NCI-H510A (cell line): ENCODE results near the gene RPL13A.

ENCODE experiments used
- DNase-seq: peaks from one replicate; lab custom pipeline; 2025; lab: John Stamatoyannopoulos, UW

Gene RPL13A

DNA sequence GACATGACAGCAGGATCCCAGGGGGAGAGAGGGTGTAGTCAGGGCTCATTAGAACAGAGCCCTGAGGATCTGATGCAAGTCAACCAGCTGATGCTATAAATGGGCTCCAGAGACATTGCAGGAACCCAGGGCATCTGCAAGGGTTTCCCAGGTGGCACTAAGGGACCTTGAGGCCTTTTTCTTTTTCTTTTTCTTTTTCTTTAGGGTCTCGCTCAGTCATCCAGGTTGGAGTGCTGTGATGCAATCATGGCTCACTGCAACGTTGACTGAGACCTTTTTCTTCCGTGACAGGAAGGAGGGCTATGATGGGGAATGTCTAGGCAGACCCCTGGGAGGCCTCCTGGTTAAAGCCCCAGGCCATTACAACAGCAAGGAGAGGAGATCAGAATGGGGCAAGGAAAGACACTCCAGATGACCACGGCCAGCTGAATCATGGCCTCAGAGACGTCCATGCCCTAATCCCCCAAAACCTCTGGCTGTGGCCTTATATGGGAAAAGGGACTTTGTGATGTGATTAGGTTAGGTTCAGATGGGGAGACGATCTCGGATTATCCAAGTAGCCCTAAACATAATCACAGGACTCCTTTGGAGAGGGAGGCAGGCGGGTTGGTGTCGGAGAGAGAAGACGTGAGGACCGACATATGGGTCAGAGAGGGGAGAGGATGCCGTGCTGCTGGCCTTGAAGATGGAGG, 20.5 kb downstream of the RPL13A start:
- DNase-seq = no peak

GRCh38 chr19:49512970-49513745, 25.8 kb downstream of the RPL13A start:
- DNase-seq = peak; percentile 58

GRCh38 chr19:49513746-49514118, 26.3 kb downstream of the RPL13A start:
- DNase-seq = no peak

DNA sequence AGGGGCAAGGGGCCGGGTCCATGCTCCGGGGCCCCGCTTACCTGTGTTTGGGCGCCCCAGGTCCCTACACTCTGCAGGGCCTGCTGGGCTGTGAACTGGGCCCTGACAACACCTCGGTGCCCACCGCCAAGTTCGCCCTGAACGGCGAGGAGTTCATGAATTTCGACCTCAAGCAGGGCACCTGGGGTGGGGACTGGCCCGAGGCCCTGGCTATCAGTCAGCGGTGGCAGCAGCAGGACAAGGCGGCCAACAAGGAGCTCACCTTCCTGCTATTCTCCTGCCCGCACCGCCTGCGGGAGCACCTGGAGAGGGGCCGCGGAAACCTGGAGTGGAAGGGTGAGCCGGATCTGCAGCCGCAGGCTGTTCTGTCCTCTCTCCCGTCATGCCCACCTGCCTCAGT, 26.7 kb downstream of the RPL13A start:
- no peak for DNase-seq

DNA sequence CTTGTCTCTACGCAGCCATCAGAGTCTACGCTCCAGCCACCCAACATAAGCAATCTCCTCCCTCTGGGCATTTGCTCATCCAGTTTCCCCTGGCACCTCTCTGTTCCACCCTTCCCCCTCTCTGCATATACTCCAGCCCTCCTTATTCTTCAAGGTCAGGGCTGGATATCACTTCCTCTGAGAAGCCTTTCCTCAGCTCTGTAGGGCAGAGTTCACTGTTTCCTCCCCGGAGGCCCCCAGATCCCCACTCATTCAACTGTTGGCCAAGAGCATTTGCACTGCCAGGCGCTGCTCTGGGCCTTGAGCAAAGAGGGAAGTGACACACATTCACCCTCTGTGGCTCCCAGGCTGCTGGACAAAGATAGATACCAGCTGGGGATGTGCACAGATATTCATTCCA, 28.4 kb downstream of the RPL13A start:
- DNase-seq = no peak

- DNase-seq = no peak
These were observed 30.6 kb downstream of the RPL13A start for GRCh38 chr19:49518033-49518432.

- DNase-seq = no peak
These were observed 33.4 kb downstream of the RPL13A start for GRCh38 chr19:49520705-49521319.

- DNase-seq = no peak
These were observed 37.5 kb downstream of the RPL13A start for GRCh38 chr19:49524812-49525455.

GRCh38 chr19:49528211-49528771, 40.9 kb downstream of the RPL13A start:
- DNase-seq = no peak

DNA sequence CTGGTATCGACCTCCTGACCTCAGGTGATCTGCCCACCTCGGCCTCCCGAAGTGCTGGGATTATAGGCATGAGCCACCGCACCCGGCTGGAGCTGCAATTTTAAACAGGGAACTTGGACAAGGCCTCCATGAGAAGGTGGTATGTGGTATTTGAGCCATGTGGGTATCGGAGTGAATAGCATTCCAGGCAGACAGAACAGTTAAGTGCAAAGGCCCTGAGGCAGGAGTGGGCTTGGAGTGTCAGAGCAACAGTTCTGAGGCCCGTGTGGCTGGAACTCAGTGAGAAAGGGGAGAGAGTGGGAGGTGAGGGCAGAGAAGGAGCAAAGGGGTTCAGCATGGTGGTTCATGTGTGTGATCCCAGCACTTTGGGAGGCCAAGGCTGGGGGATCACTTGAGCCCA, 43.3 kb downstream of the RPL13A start:
- DNase-seq = no peak

DNA sequence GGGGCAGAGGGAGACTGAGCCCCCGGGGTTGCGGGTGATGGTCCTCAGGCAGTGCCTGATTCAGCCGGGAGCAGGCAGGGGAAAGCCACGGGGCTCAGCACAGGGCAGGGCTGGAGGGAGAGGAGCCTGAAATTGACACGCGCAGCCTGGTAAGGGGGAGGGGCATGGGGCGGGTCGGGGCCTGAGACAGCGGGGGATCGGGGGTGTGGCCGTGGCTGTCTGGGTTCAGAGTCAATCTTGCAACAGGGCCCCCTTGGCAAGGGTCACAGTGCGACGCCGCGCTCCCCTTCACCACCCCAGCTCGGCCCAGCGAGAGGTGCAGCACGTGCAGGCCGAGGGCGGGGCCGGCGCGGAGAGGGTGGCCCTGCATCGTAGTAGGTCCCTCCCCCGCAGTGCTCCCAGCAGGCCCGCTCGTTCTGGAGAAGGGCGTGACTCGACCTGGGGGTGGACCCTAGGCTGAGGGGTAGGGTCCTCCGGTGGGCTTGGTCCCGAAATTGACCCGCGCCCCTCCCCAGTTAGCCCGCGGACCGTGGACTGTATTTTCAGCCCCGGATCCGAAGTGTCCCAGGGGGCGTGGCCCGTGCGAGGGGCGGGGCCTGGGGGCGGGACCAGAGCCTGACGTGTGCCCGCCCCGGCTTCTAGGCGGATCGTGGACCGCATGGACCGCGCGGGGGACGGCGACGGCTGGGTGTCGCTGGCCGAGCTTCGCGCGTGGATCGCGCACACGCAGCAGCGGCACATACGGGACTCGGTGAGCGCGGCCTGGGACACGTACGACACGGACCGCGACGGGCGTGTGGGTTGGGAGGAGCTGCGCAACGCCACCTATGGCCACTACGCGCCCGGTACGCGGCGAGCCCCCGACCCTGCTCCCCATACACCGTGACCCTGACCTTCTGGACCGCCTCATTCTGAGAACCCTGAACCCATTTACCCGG, 46.4 kb downstream of the RPL13A start:
- no peak for DNase-seq

DNA sequence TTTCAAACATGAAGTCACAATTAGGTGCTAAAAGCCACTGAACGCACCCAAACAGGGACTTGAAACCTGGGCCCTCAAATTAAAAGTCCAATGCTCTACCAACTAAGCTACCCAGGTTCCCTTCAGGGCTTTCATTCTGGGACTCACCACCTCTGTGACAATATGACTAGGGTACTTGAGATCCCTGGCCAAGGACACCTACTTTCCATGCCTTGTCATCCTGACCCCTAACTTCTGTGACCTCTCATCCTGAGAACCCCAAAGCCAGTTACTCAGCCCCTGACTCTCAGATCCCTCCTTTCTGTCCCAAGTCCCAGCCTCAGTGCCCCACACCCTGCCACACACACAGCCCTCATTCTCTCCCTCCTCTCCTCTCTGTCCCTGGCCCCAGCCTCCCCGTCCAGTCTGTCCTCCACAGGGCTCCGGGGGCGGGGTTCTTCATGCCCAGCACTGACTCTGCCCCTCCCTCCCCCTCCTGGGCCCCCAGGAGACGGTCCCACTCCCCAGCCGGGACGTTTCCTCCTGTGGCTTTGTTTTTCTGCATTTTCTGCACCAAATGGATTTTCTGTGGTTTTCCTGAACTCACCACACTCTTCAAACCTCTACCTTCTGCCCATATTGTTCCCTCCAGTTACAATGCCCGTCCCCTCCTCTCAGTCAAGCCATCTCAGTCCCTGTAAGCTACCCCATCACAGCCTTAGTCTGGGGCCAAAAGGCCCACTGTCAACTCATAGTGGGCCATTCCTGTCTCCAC, 47.4 kb downstream of the RPL13A start:
- DNase-seq = no peak

GRCh38 chr19:49536921-49537462, 49.6 kb downstream of the RPL13A start:
- no peak for DNase-seq

DNA sequence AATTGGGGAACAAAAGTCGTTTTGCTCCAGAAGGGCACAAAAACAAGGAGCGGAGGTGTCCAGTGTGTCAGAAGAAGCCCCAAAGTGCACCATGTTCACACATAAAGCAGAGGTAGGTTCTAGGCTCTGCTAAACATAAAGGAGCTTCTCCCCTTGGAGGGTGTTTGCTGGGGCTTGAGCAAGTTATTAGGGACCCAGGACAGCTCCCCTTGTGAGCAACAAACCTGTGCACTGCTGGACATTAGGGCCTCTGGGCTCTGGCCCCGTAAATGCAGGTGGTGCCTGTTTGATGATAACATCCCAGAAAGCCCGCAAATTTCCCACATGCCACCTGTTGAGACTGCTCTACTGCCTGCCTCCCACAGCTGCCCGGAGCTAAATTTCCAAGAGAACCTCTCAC, 51.2 kb downstream of the RPL13A start:
- DNase-seq = no peak

DNA sequence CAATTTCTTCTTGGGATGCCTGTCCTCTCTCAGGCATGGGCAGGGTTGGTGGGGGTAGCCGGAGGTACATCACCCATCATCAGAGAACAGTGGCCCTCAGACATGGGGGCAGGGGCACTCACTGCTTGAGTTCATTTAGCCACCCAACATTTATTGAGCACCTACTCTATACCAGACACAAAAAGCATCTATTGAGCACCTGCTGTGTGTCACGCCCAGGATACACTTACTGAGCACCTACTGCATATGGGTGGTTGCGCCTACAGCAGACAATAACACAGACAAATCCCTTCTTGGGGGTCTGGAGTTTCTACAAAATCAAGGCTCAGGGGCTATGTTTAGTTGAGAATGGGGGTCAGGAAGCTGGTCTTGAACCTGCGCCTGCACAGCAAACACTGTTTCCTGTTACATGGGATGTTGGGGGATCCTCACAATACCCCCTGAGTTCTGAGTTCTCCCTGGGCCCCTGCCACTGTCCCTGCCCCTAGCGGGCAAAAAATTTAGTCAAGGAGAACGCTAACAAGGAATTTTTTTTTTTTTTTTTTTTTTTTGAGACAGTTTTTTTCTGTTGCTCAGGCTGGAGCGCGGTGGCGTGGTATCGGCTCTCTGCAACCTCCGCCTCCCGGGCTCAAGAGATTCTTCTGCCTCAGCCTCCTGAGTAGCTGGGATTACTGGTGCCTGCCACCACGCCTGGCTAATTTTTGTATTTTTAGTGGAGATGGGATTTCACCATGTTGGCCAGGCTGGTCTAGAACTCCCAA, 52.0 kb downstream of the RPL13A start:
- DNase-seq = no peak
